ENCODE data around the gene PTEN.

DNA sequence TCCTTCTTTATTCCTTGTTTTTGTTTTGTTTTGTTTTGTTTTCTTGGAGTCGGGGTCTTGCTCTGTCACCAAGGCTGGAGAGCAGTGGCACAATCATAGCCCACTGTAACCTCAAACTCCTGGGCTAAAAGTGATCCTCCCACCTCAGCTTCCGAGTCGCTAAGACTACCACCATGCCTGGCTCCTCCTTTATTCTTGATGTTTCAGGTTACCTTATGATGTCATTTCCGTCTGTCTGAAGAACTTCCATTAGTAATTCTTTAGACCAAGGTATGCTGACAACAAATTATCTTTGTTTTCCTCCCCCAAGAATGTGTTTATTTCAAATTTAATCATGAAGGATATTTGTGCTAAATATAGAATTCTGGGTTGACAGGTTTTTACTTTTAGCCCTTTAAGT is 27.3 kb upstream of the PTEN start:
- TF ChIP-seq, protein P1, sequence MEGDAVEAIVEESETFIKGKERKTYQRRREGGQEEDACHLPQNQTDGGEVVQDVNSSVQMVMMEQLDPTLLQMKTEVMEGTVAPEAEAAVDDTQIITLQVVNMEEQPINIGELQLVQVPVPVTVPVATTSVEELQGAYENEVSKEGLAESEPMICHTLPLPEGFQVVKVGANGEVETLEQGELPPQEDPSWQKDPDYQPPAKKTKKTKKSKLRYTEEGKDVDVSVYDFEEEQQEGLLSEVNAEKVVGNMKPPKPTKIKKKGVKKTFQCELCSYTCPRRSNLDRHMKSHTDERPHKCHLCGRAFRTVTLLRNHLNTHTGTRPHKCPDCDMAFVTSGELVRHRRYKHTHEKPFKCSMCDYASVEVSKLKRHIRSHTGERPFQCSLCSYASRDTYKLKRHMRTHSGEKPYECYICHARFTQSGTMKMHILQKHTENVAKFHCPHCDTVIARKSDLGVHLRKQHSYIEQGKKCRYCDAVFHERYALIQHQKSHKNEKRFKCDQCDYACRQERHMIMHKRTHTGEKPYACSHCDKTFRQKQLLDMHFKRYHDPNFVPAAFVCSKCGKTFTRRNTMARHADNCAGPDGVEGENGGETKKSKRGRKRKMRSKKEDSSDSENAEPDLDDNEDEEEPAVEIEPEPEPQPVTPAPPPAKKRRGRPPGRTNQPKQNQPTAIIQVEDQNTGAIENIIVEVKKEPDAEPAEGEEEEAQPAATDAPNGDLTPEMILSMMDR (IDR thresholded peaks at IDR 0.05): no peak
- no peak for TF ChIP-seq POLR2A (IDR thresholded peaks at IDR 0.05)
- TF ChIP-seq EP300 (IDR thresholded peaks at IDR 0.05): no peak
